D341Med (cell line): ENCODE measurements around the gene TICAM2.

ENCODE experiments used
- DNase-seq: peaks from one replicate; pipeline ENCODE4 v3.0.0; 2012; ENCODE audit warnings: low spot score

Gene TICAM2

DNA sequence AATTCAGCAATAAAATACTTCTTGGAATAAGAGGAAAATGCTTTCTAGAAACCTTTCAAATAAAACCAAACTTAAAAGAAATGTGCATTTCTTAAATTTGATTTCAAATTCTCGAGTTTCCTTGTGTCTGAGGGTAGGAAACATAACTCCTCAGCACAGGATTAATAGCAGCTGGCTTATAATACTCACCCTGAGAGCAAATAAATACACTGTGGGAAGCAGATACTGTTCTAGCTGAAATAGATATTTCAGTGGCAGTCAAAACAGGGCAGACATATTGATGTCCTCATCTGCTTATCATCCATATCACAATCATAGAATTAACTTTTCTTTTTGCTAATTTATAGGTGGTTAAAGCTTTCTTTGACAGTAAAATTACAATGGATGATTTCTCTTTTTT, 33.6 kb downstream of the TICAM2 start:
- DNase-seq, result no peak

DNA sequence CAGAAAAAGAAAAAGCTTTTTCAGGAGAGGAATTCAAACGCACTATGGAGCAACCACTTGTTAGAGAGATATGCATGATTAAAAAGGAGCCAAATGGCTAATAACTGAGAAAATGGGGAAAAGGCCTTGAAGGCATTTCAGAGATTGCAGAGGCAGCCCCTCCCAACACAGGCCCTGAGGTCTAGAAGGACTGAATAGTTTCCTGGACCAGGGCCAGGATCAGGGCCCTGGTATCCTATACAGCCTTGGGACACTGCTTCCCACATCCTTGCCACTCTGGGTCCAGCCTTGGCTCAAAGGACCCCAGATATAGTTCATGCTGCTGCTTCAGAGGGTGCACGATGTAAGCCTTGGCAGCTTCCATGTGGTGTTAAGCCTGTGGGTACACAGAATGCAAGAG, 37.0 kb downstream of the TICAM2 start:
- DNase-seq, result no peak

DNA sequence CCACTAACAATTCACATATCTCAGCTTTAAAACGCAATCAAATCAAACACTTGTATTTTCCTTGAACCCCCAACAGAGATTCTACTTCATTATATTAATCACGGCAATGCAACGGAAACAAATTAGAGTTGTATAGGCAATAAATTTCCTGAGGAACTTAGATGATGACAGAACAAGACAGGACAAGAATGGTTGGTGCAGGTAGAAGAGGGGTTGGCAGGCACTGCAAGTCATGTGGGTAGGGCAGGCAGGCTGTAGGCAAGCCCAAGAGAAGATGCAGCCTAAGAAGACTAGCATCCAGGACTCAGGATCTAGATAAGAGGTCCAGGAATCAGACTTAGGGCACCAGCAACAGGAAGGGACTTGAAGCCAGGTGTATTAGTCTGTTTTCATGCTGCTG, 41.1 kb downstream of the TICAM2 start:
- no peak for DNase-seq

DNA sequence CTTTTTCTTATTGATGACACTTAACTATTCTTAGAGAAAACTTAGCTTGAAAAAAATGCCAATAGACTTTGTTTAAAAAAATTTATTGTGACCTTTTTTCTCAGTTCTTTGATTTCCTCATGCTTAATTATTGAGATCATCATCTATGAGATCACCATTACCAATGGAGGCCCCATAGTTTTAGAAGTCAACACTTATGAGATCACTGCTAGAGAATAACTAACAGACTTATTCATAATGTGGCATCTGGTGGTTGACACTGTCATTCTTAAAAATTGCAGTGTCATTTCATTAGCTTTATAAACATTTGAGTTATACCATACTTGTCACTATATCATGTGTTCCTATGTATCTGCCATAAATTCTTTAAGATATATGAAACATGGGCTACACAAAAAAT, 42.8 kb downstream of the TICAM2 start:
- DNase-seq, result no peak

DNA sequence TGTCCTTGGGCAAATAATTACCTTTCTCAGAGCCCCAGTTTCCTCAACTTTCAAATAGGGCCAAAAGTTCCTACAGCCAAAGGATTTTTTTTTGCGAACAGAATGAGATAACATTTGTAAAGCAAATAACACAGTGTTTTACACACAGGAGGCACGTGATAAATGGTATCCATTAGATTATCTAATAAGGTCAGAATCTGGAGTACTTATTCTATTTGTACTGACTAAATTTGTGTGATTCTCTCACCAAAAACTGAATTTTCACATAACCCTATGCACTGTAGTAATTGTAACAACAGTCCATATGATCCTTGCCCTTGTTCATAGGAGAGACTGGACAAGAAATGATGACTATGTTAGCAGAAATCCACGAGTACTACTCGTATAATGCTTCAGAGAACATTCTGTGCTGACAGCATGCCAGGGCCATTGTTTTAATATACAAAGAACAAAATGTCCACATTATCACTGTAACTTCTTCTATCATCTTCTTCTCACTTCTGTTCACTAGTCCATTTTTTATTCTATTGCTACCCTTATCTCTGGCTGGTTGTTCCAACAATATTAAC, 43.8 kb downstream of the TICAM2 start:
- no peak for DNase-seq

DNA sequence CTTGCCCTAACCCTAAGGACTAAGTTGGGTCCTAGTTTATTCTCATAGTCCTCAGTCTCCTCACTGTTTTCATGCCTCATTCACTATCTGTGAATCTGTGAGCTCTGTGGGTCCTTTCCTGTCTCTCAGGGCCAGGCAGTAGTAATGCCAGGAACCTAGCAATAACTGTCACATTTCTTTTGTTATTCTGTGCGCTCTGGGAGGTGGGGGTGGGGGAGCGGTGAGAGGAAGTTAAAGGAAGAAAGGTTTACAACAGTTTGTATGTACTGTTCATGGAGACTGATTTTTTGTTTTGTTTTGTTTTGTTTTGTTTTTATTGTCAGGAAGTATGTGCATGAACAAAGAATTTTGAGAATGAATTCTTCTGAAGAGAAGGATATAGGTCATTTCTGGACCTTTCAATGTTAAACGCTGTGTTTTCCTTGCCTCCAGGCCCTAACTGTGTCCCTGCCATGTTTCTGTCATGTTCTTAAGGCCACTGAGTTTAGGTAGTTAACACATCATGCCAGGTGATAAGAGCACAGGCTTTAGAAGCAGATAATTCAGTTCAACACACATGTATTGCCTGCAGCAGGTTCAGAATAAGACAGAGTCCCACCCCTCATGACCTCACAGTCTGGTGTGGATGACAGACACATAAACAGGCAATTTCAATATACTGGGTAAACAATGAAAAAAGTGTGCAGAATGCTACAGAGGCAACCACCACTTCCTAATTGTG, 44.5 kb downstream of the TICAM2 start:
- DNase-seq, result no peak

DNA sequence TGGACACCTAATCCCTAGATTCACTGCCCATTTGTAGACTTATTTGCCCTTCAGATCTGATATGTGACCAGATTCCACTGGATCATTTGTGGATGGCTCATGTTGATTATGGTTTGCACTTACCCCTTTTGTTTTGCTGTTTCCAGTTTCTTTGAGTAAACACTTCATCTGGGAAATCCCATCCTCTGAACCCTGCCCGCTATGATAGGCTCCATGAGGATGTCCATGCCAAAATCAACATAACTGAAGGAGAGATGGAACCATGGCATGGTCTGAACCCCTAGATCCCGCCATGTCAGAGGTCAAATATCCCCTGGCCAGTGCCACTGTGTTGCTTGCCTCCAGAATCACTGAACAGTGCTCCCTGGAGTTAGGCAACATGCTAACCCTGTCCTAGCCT, 46.0 kb downstream of the TICAM2 start:
- no peak for DNase-seq

DNA sequence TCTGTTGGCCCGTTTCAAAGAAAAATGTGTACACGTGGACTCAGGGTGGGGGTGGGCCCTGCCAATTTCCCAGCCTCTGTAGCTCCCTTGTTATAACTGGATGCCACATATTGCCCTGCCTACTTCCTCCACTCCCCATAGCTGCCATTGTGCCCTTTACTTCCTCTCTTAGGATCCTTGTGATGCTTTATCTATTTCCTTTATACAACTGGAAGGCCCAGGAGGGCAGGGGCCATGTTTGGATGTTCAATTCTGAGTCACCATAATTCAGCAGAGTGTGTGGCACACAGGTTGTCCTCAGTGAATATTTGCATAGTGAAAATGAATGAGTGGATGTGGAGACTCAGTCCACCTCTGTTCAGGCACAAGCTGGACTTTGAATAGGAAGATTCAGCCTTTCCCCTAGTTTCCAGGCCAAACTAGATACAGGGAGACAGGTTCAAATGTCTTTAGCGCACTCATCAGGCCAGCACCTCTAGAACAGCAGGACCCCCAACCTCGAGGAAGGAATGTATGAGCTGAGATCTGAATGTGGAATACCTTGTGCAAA, 47.1 kb downstream of the TICAM2 start:
- DNase-seq, result no peak

DNA sequence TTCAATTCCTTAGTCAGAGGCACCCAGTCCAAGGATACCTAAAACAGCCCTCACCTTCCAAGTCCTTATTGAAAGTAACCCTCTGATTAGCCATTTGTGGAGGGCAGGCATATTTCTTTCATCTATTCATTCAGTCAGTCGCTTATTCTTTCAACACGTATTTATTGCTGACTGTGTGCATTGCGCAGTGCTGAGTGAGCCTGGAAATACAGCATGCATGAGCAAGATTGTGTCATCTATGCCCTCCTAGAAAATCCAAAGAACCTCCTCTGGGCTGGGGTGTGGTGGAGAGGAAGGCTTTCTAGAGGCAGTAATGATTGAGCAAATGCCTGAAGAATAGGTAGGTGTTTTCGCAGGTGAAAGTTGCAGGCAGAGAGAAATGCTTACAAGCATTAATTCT, 49.2 kb downstream of the TICAM2 start:
- no peak for DNase-seq

DNA sequence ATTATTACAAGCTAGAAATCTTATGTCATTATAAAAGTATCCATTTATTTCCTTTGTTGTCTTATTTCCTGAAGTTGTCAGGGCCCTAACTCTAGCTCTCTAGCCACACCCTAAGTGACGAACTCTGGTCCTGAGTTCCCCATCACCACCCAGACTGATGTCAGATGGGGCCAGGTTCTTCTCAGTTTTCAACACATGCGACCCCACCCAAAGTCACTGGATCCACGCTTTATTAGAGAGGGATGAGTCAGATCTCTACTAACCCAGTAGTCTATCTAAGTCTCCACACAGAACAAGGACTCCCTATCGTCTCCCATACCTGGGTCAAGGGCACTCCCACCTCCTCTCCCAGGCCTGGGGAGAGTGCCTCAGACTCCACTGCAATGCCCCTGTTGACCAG, 50.9 kb downstream of the TICAM2 start:
- DNase-seq, result no peak

DNA sequence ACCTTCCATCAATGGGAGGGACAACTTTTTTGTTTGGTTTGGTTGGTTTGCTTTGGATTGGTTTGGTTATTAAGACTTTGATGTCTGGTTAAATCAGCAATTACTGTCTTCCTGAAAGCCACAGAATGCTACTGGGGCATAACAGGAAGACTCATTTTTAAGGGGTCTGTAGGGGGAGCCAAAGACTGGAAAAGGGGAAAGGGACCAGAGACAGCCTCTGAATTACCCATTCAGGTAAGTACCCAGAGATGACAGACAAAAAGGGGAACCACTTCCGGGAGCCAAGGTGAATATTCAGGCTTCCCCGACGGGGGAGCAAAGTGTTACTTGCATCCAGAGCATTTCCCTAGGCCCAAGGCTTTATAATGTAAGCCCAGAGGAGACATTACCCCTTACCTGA, 53.1 kb downstream of the TICAM2 start:
- no peak for DNase-seq

DNA sequence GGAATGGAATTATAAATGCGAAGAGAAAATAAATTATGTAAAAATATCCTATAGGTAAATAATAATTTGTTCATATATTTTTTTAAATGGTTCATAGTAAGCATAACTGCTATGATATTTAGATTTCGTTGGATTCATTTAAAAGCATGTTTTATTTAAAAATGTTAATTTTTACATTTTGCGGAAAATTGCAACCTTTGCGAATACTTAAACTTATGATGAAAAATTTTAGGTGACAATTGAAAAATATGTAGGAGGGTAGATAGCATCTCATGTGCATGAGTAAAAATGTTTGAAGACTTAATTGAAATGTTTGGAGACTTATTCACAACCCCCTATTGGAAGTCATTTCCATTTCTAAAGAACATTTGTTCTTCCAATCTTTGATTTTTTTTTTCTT, 53.6 kb downstream of the TICAM2 start:
- DNase-seq, result no peak

DNA sequence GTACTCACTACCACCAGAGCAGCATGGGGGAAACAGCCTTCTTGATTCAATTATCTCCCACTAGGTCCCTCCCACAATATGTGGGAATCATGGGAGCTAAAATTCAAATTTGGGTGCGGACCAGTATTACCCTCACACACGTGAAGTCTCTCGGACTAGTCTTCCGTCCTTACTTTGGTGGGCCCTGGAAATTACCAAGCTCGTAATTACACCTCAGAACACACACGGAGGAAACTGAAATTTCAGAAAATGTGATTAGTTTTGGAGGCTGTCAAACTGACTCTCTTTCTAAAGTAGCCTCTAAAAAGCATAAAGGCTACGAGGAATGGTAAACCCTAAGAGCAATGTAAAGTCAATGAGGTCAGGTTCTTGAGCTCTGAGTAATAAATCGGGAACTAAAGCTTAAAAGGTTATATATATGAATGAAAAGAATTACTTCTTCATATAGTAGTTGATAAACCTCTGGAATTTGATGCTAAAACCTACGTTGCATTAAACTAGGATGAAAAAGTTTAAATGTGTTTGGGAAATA, 56.9 kb downstream of the TICAM2 start:
- DNase-seq, result no peak

DNA sequence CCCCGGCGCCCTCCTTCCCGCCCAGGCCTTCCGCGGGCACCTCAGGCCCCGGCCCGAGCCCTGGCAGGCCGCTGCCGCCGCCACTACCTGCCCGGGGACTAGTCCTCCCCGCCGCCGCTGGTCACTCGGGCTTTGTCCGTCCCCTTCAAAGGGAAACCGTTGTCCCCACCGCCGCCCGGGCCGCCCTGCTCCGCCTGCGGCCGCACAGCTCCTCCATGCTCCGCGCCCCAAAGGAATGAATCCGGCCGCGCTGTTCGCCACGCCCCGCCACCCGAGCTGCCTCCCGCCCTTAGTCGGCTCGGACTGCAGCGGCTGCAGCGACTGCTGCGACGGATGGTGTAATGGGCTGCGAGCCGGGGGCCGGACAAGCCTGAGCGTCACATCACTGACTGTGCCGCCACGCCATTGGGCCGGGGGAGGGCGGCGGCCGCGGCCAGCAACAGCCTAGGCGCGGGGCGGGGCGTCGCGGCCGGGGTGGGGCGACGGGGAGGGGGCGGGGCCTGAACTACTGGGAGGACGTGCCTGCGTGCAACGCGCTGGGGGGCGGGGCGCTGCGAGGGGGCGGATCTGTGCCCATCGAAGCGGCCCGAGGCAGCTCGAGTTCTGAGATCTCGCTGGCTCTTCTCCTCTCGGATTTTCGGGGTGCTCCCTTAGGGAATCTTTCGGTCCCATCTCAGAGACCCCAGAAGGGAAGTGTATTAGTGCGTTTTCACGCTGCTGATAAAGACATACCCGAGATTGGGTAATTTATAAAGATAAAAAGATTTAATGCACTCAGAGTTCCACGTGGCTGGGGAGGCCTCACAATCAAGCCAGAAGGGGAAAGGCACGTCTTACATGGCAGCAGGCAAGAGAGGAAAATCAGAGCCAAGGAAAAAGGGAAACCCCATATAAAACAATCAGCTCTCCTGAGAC, 57.6 kb downstream of the TICAM2 start, which contains the start of gene FEM1C:
Gene FEM1C (minus strand): TSS at position 340 of the 915 bp plus-strand sequence. CDS start 1,282 bp downstream, outside the sequence.
- DNase-seq, result peak; percentile 96

DNA sequence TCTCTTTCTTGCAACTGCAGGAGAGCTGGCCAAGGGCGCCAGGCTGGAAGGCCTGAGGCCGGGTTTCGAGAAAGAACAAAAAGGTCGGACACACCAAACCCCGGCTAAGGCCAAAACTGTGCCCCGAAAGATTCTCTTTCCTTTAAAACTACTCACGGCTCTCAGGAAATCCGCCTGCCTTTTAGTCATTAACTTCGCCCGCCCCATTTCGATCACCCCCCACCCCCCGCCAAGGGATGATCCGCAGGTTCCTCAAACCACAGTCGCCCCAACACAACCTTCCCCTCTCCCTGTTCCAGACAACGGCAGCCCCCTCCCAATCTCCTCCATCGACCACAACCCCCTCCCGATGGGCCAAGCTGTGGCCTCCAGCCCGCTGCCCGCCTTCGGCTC, 58.2 kb downstream of the TICAM2 start:
- peak; percentile 29 for DNase-seq

DNA sequence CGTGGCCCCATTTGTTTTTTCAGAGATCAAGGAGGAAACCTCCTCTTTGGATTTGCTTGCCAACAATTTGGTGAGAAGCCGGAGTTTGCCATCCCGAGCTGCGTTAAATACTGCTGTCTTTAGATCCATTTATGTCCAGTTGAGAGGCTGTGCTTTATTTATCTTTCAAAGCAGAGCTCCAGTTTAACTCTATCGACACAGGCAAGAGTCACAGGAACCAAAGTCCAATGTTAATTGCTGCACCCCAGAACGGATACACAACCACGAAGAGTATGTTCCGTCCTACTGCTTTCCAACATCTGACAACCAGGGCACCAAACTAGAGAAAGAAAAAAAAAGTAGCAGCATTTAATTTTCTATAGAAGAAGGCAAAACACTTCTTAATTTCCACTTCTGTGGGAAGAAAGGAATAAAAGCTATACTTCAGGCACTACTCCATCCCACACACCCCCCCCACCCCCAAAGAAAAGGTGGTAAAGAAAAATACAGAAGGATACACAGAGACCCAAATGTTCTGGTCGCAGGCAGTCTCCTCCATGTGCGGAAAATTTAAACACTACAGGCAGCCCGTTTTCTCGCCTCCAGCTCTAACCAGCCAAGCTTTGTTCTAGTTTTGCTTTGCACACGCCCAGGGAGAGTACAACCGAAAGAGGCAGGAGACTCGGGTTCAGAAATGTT, 58.8 kb downstream of the TICAM2 start:
- DNase-seq, result no peak

DNA sequence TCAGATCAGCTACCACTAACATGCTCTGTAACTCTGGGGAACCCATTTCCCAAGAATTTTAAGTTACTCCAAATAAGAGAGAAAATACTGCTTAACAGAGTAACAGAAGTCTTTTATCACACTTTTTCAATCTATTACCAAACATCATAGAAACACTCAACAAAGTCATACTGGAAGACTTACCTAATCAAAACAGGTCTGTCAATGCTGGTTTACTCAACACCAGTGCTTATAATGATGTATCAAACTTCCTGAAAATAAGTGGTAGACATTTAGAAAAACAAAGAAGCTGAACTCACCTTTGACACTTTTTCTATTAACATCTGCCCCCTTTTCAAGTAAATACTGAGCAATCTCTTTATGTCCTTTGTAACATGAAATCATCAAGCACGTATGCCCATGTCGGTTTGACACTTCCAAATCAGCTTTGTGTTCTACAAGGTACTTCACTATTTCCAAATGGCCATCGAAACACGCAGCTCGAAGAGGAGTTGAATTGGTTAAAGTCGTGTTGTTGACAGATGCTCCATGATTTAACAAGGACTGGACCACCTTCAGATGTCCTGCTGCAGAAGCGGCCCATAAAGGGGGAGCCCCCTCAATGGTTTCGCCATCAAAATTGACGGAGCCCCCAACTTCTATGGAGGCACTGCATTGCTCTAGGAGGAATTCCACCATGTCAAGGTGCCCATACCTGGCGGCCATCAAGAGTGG, 59.5 kb downstream of the TICAM2 start:
- no peak for DNase-seq

DNA sequence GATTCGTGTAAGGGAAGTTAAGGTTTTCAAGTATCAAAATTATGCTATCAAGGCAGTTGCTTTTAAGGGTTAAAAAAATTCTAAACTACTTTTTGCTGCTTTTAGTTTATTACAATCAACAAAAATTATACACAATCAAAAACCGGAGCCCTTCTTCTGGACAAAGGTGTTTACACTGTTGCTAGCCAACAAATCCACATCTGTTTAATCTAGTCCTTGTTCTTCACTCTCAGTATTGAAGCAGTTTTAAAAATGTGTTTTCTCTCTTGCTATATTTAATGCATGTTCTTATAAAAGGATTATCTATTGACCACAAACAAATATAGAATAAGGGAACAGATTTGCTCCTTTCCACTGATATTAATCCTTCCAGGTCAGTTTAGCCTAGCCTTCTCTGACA, 60.2 kb downstream of the TICAM2 start:
- no peak for DNase-seq

DNA sequence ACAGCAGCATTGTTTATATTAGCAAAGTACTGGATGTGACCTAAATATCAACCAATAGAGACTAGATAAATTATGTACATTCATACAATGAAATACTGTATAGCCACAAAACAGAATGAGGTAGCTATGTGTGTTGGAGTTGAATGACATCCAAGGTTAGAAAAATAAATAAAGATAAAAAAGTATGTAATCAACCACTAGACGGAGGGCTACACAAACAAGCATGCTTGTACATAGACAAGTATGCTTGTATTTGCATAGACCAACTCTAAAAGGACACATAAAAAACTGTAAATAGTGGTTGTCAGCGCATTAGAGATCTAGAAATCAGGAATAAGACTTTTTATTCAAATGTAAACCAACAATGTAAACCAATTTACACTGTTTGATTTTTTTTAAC, 60.7 kb downstream of the TICAM2 start:
- no peak for DNase-seq

DNA sequence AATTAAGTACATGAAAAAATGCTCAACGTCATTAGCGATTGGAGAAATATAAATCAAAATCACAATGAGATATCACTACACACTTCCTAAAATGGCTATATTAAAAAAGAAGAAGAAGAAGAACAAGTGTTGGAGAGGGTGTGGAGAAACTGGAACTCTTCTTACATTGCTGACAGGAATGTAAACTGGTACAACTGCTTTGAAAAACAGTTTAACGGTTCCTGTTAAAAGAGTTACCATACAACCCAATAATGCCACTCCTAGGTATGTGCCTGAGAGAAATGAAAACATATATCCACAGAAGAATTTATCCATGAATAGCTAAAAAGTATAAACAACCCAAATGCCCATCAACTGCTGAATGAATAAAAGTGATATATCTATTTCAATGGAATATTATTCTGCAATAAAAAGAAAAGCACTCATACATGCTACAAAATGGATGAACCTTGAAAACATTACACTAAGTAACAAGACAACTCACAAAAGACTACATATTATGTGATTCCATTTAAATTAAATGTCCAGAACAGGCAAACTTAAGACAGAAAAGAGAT, 66.7 kb downstream of the TICAM2 start:
- DNase-seq, result no peak

DNA sequence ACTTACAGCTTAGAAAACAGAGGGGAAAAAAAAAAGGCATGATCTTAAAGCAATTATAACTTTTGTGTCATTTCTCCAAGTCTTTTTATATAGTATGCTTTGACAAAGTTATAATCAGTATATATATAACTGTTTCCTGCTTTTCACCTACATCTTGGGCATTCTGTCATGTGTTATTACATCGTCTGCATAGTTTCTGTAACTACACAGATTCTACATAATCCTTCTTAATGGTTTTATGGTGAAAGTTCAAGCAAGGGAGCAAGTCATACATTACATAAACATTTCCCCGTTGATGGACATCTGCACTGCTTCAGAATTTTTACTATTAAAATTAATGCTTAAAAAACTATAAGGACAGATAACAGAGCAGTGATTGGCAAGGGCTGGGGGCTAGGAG, 69.8 kb downstream of the TICAM2 start:
- no peak for DNase-seq
